ENCODE results near the gene ANKRD9.
A peak's percentile ranks its signal among the peaks of the same experiment; 100 is the strongest.
"Not testable (repeated sequence)": the region's sequence is repeated elsewhere in the genome, so short reads cannot be mapped to it uniquely, and the experiment has no call there.

The ANKRD9 gene

GRCh38 chr14:102538602-102539543, 29.3 kb upstream of the ANKRD9 start:
- no peak for DNase-seq (ENCODE audit: low read depth)

GRCh38 chr14:102537981-102538601, 28.5 kb upstream of the ANKRD9 start:
- no peak for DNase-seq (ENCODE audit: low read depth)

GRCh38 chr14:102532204-102532658, 22.7 kb upstream of the ANKRD9 start:
- no peak for DNase-seq (ENCODE audit: low read depth)

GRCh38 chr14:102530828-102531478, 21.4 kb upstream of the ANKRD9 start:
- DNase-seq (ENCODE audit: low read depth), result no peak

GRCh38 chr14:102528431-102529170, 19.0 kb upstream of the ANKRD9 start:
- DNase-seq (ENCODE audit: low read depth), result no peak

GRCh38 chr14:102525929-102526497, 16.4 kb upstream of the ANKRD9 start:
- DNase-seq (ENCODE audit: low read depth), result no peak

- no peak for DNase-seq (ENCODE audit: low read depth)
These were observed 15.8 kb upstream of the ANKRD9 start for GRCh38 chr14:102525219-102525928.

- peak; percentile 83 for DNase-seq (ENCODE audit: low read depth)
These were observed 15.1 kb upstream of the ANKRD9 start for GRCh38 chr14:102524451-102525218.

GRCh38 chr14:102523569-102524450, 14.2 kb upstream of the ANKRD9 start:
- DNase-seq (ENCODE audit: low read depth), result no peak

- DNase-seq (ENCODE audit: low read depth), result no peak
These were observed 13.6 kb upstream of the ANKRD9 start for GRCh38 chr14:102523200-102523568.

- not testable (repeated sequence) for DNase-seq (ENCODE audit: low read depth)
These were observed 10.1 kb upstream of the ANKRD9 start for GRCh38 chr14:102519709-102520108.

- no peak for DNase-seq (ENCODE audit: low read depth)
These were observed 8.6 kb upstream of the ANKRD9 start for GRCh38 chr14:102518063-102518648.

- DNase-seq (ENCODE audit: low read depth), result no peak
These were observed 8.0 kb upstream of the ANKRD9 start for GRCh38 chr14:102517392-102518062.

GRCh38 chr14:102516531-102517391, 7.2 kb upstream of the ANKRD9 start:
- peak; percentile 34 for DNase-seq (ENCODE audit: low read depth)

- DNase-seq (ENCODE audit: low read depth), result no peak
These were observed 5.6 kb upstream of the ANKRD9 start for GRCh38 chr14:102514987-102515733.
